Inflammatory macrophage treated with lipopolysaccharide for 1 hour (primary cell): ENCODE measurements around the gene TRIM71.
"Not testable (repeated sequence)": the region's sequence is repeated elsewhere in the genome, so short reads cannot be mapped to it uniquely, and the experiment has no call there.

Experiments
- DNase-seq, 2 donors: peaks; one replicate each; pipeline ENCODE4 v3.0.0-alpha.2; 2020 to 2022

Gene TRIM71

GRCh38 chr3:32817558-32818228, at the start of gene TRIM71:
Gene TRIM71 (plus strand): TSS chr3:32817997. CDS start chr3:32818081, 84 bp downstream.
- no peak for DNase-seq

GRCh38 chr3:32778389-32778788, 39.4 kb upstream of the TRIM71 start:
- peak; percentile 9 to 43 for DNase-seq

- no peak for DNase-seq
These were observed 37.6 kb upstream of the TRIM71 start for GRCh38 chr3:32780071-32780734.

GRCh38 chr3:32780735-32781210, 37.0 kb upstream of the TRIM71 start:
- peak; percentile 33 to 69 for DNase-seq

- DNase-seq: peak; percentile 69 to 88
These were observed 36.4 kb upstream of the TRIM71 start for GRCh38 chr3:32781211-32781968.

- not testable (repeated sequence) for DNase-seq
These were observed 35.9 kb upstream of the TRIM71 start for GRCh38 chr3:32781969-32782270.

- DNase-seq: no peak
These were observed 35.4 kb upstream of the TRIM71 start for GRCh38 chr3:32782407-32782806.

GRCh38 chr3:32791833-32792232, 26.0 kb upstream of the TRIM71 start:
- DNase-seq: no peak

GRCh38 chr3:32794487-32795308, 23.1 kb upstream of the TRIM71 start:
- no peak for DNase-seq

GRCh38 chr3:32796384-32796950, 21.3 kb upstream of the TRIM71 start:
- not testable (repeated sequence) for DNase-seq

- no peak for DNase-seq
These were observed 20.0 kb upstream of the TRIM71 start for GRCh38 chr3:32797776-32798175.

- DNase-seq: not testable (repeated sequence)
These were observed 16.4 kb upstream of the TRIM71 start for GRCh38 chr3:32801440-32801839.

GRCh38 chr3:32813180-32813579, 4.6 kb upstream of the TRIM71 start:
- no peak for DNase-seq

- peak; percentile 46 to 61 for DNase-seq
These were observed 3.4 kb upstream of the TRIM71 start for GRCh38 chr3:32814361-32814760.

GRCh38 chr3:32815841-32816438, 1.9 kb upstream of the TRIM71 start:
- no peak for DNase-seq

- DNase-seq: peak in 1 of 2 donors; percentile 11
These were observed 1.1 kb upstream of the TRIM71 start for GRCh38 chr3:32816439-32817256.

- no peak for DNase-seq
These were observed 590 bp upstream of the TRIM71 start for GRCh38 chr3:32817257-32817557.

GRCh38 chr3:32818229-32818969, 602 bp downstream of the TRIM71 start:
- no peak for DNase-seq

- no peak for DNase-seq
These were observed 1.2 kb downstream of the TRIM71 start for GRCh38 chr3:32818970-32819511.
